HG03571 (cell line): ENCODE results near the gene CD320.

Source experiments
- ATAC-seq: cut with Tn5 transposase; IDR thresholded peaks from one replicate; pipeline ENCODE4 v1.9.1; 2021; ENCODE audit not compliant: unreplicated experiment

The CD320 gene

GRCh38 chr19:8255426-8256125 lies 52.6 kb downstream of the CD320 start:
- ATAC-seq = no peak

- ATAC-seq = no peak
Measured at GRCh38 chr19:8254286-8255001, 53.7 kb downstream of the CD320 start.

- no peak for ATAC-seq
Measured at GRCh38 chr19:8253678-8254077, 54.5 kb downstream of the CD320 start.

DNA sequence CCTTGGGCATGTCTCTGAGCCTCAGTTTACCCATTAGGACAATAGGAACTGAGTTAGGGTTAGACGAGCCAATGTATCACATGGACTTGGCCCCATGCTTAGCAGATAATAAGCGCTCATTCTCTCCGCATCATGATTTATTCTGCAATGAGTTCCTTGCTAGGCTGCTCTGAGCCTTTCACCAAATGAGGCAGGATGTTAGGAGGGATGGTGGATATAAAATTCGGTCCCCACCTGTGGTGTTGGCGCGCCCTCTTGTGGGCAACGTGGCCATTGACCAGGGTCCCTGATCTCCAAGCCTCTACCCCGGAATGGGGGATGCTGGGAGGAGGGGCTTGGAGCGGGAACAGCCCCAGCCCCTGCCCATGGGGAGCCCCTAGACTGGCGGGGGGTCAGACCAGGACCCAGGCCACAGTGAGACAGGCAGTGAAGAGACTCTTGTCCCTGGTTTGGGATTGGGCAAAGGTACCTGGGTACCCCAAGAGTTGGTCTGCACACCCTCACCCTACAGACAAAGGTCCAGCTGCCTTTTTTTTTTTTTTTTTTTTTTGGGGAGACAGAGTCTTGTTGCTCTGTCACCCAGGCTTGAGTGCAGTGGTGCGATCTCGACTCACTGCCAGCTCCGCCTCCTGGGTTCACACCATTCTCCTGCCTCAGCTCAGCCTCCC lies 55.1 kb downstream of the CD320 start:
- no peak for ATAC-seq
